ENCODE results near the gene FAM174B.

DNA sequence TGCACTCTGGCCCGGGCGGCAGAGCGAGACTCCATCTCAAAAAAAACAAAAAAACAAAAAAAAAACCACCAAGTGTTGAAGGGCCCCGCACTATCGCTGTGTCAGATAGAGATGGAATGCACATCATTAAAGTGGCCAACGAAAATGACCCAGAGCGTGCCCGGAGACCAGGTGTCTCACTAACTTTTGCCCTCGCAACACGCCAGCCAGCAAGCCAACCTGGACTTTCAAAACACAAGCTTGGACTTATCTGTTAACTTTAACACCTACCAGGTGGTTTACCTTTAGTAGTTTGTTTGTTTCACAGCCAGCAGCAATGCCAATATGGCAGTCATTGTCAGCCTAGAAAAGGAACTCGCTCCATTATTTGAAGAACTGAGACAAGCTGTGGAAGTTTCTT is 28.6 kb downstream of the FAM174B start:
- TF ChIP-seq, protein P1, sequence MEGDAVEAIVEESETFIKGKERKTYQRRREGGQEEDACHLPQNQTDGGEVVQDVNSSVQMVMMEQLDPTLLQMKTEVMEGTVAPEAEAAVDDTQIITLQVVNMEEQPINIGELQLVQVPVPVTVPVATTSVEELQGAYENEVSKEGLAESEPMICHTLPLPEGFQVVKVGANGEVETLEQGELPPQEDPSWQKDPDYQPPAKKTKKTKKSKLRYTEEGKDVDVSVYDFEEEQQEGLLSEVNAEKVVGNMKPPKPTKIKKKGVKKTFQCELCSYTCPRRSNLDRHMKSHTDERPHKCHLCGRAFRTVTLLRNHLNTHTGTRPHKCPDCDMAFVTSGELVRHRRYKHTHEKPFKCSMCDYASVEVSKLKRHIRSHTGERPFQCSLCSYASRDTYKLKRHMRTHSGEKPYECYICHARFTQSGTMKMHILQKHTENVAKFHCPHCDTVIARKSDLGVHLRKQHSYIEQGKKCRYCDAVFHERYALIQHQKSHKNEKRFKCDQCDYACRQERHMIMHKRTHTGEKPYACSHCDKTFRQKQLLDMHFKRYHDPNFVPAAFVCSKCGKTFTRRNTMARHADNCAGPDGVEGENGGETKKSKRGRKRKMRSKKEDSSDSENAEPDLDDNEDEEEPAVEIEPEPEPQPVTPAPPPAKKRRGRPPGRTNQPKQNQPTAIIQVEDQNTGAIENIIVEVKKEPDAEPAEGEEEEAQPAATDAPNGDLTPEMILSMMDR (conservative IDR thresholded peaks at IDR 0.05 in 1 of 2, IDR thresholded peaks at IDR 0.05 in 1 of 2; ENCODE audit: extremely low read depth in 1 of 2, insufficient read depth in 1 of 2, low read depth in 1 of 2, low read length in 2 of 2), result no peak
- no peak for TF ChIP-seq EZH2 (IDR thresholded peaks at IDR 0.05; ENCODE audit: borderline replicate concordance, low read length)
